Mesendoderm (in vitro differentiated cells): ENCODE measurements around the gene LCN6.
A peak's percentile ranks its signal among the peaks of the same experiment; 100 is the strongest.
"Not testable (repeated sequence)": the region's sequence is repeated elsewhere in the genome, so short reads cannot be mapped to it uniquely, and the experiment has no call there.

Experiments used
- DNase-seq: peaks from one replicate; pipeline ENCODE4 v3.0.0; 2013
- H2AK5ac ChIP-seq: 2 replicates; pipeline ENCODE4 v1.6.1; 2013; ENCODE audit warnings: low read length, inconsistent platforms
- H2BK120ac ChIP-seq: 2 replicates; pipeline ENCODE4 v1.6.1; 2013; ENCODE audit warnings: low read depth, mild to moderate bottlenecking, low read length, moderate library complexity, mixed read lengths
- H2BK15ac ChIP-seq: replicated peaks from 2 replicates; pipeline ENCODE4 v1.6.1; 2013; ENCODE audit warnings: low read depth, mild to moderate bottlenecking, moderate library complexity
- H2BK5ac ChIP-seq: 2 replicates; pipeline ENCODE4 v1.6.1; 2013; ENCODE audit warnings: low read length, inconsistent platforms
- H3K18ac ChIP-seq: 2 replicates; pipeline ENCODE4 v1.6.1; 2013; ENCODE audit warnings: mild to moderate bottlenecking, low read length, mixed read lengths
- H3K23ac ChIP-seq: one replicate; pipeline ENCODE4 v1.6.1; 2013; ENCODE audit warnings: low read length
- H3K27ac ChIP-seq: 2 replicates; pipeline ENCODE4 v1.5.1; 2013; ENCODE audit warnings: low read depth, mild to moderate bottlenecking, inconsistent platforms, low read length, moderate library complexity
- H3K27me3 ChIP-seq: 2 replicates; pipeline ENCODE4 v1.6.1; 2013; ENCODE audit warnings: low read length, control low read depth, mild to moderate bottlenecking, inconsistent platforms; ENCODE audit not compliant: insufficient read depth, poor library complexity
- H3K36me3 ChIP-seq: 2 replicates; pipeline ENCODE4 v1.6.1; 2013; ENCODE audit warnings: low read length, inconsistent platforms; ENCODE audit not compliant: control insufficient read depth, insufficient read depth
- H3K4ac ChIP-seq: one replicate; pipeline ENCODE4 v1.6.1; 2013; ENCODE audit warnings: low read depth, mild to moderate bottlenecking, low read length, moderate library complexity
- H3K4me1 ChIP-seq: 2 replicates; pipeline ENCODE4 v1.6.1; 2013; ENCODE audit warnings: low read depth, low read length, inconsistent platforms; ENCODE audit not compliant: control insufficient read depth
- H3K4me2 ChIP-seq: 2 replicates; pipeline ENCODE4 v1.6.1; 2013; ENCODE audit warnings: low read length
- H3K4me3 ChIP-seq: 2 replicates; pipeline ENCODE4 v1.5.1; 2013; ENCODE audit warnings: mild to moderate bottlenecking, low read length
- H3K56ac ChIP-seq: one replicate; pipeline ENCODE4 v1.6.1; 2013; ENCODE audit warnings: low read length
- H3K79me1 ChIP-seq: 2 replicates; pipeline ENCODE4 v1.6.1; 2013; ENCODE audit warnings: low read length, inconsistent platforms
- H3K79me2 ChIP-seq: 2 replicates; pipeline ENCODE4 v1.6.1; 2013; ENCODE audit warnings: mild to moderate bottlenecking, low read length; ENCODE audit not compliant: control insufficient read depth, insufficient read depth
- H3K9ac ChIP-seq: 2 replicates; pipeline ENCODE4 v1.6.1; 2013; ENCODE audit warnings: low read length, inconsistent platforms
- H4K5ac ChIP-seq: one replicate; pipeline ENCODE4 v1.6.1; 2013; ENCODE audit warnings: low read length
- H4K8ac ChIP-seq: one replicate; pipeline ENCODE4 v1.6.1; 2013; ENCODE audit warnings: low read depth, mild to moderate bottlenecking, control low read depth, low read length, moderate library complexity
- WGBS: extraction: QIAGEN DNeasy Blood & Tissue Kit; methylation state at CpG from one replicate; pipeline ENCODE4 v1.1.7; 2013; ENCODE audit warnings: low lambda C conversion rate, missing lambda C conversion rate; ENCODE audit not compliant: insufficient coverage; ENCODE audit errors: extremely low coverage; 5-methylcytosine and 5-hydroxymethylcytosine counted together

LCN6 gene

DNA sequence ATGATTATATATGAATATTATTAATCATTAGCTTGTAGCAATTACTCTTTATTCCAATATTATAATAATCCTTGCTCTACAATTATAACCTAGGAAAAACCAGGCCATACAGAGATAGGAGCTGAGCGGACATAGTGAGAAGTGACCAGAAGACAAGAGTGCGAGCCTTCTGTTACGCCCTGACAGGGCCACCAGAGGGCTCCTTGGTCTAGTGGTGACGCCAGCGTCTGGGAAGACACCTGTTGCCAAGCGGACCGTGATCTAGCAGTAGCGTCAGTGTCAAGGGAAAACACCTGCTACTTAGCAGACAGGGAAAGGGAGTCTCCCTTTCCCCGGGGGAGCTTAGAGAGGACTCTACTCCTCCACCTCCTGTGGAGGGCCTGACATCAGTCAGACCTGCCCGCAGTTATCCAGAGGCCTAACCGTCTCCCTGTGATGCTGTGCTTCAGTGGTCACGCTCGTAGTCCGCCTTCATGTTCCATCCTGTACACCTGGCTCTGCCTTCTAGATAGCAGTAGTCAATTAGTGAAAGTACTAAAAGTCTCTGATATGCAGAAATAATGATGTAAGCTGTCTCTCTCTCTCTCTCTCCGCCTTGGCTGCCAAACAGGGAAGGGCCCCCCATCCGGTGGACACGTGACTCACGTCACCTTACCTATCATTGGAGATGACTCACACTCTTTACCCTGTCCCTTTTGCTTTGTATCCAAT lies 18.2 kb upstream of the LCN6 start:
- H3K27me3 ChIP-seq, H4K5ac ChIP-seq, H3K18ac ChIP-seq, H3K79me1 ChIP-seq, H3K79me2 ChIP-seq, H3K4ac ChIP-seq, H2BK15ac ChIP-seq, H3K23ac ChIP-seq, H2AK5ac ChIP-seq, H3K9ac ChIP-seq, H3K56ac ChIP-seq, H3K4me2 ChIP-seq, H3K4me3 ChIP-seq, H3K27ac ChIP-seq, H4K8ac ChIP-seq, H2BK5ac ChIP-seq, H3K4me1 ChIP-seq, H2BK120ac ChIP-seq, H3K36me3 ChIP-seq: not testable (repeated sequence)
- peak; percentile 67 for DNase-seq
- no CpG with 5 or more reads among the region's 18 CpGs for WGBS

DNA sequence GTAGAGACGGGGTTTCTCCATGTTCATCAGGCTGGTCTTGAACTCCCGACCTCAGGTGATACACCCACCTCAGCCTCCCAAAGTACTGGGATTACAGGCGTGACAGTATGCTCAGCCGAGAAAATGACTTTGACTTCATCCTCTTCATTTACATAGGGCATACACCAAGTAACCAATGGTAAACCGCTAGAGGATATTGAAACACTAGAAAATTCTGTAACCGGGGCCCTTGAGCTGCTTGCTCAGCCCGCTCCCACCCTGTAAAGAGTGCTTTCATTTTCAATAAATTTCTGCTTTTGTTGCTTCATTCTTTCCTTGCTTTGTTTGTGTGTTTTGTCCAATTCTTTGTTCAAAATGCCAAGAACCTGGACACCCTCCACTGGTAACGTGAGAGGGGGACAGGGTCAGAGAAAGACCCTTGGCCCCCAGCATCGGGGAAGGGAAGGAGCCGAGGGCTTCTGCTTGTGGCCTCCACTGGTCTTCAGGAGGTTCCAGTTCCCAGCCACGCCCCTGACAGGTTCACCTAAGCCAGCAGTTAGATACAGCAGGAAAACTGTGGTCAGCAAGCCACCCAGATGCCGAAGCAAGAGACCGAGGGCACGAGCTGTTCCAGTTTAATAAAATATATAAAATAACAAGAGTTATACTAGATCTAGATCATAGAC lies 17.6 kb upstream of the LCN6 start:
- not testable (repeated sequence) for H3K4ac ChIP-seq, H3K79me2 ChIP-seq, H4K5ac ChIP-seq, H3K56ac ChIP-seq, H3K4me2 ChIP-seq, H3K18ac ChIP-seq, H3K27me3 ChIP-seq, H3K4me3 ChIP-seq, H3K27ac ChIP-seq, H3K9ac ChIP-seq, H3K23ac ChIP-seq, H2AK5ac ChIP-seq, DNase-seq, H2BK15ac ChIP-seq, H3K4me1 ChIP-seq, H2BK5ac ChIP-seq, H3K79me1 ChIP-seq, H2BK120ac ChIP-seq, H3K36me3 ChIP-seq, H4K8ac ChIP-seq
- WGBS: no CpG with 5 or more reads among the region's 14 CpGs

DNA sequence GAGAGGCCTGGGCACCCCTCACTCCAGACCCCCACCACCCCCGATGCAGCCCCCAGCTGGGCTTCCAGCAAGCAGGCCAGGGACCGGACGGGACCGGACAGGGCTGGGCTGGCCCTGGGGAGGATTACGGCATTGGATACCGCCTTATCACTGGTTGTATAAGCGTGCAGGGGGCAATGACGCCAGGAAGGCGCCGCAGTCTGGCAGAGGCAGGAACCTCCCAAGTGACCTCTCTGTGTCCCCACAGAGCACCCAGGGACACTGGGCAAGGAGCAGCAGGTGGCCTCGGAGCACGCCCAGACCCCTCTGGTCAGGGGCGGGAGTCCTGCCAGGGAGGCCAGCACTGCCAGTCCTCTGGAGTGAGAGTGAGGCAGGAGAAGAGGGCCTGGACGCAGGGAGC lies 16.7 kb upstream of the LCN6 start:
- H2BK5ac ChIP-seq: no peak overlapping the region
- no peak overlapping the region for H3K4me3 ChIP-seq
- no peaks in the 10 kb centered on the region for H3K36me3 ChIP-seq
- H2BK15ac ChIP-seq: no peak overlapping the region
- H2AK5ac ChIP-seq: no peak overlapping the region
- no peak overlapping the region for H3K56ac ChIP-seq
- no peak overlapping the region for H3K9ac ChIP-seq
- WGBS: no CpG with 5 or more reads among the region's 14 CpGs
- no peaks in the 10 kb centered on the region for H3K79me2 ChIP-seq
- H4K8ac ChIP-seq: no peak overlapping the region
- no peak overlapping the region for H3K23ac ChIP-seq
- no peaks in the 10 kb centered on the region for H3K4me1 ChIP-seq
- no peaks in the 10 kb centered on the region for H3K27me3 ChIP-seq
- no peak overlapping the region for H2BK120ac ChIP-seq
- H3K18ac ChIP-seq: no peak overlapping the region
- H3K4me2 ChIP-seq: no peak overlapping the region
- no peak for DNase-seq
- no peak overlapping the region for H3K4ac ChIP-seq
- no peak overlapping the region for H3K27ac ChIP-seq
- H3K79me1 ChIP-seq: no peaks in the 10 kb centered on the region
- H4K5ac ChIP-seq: no peak overlapping the region

DNA sequence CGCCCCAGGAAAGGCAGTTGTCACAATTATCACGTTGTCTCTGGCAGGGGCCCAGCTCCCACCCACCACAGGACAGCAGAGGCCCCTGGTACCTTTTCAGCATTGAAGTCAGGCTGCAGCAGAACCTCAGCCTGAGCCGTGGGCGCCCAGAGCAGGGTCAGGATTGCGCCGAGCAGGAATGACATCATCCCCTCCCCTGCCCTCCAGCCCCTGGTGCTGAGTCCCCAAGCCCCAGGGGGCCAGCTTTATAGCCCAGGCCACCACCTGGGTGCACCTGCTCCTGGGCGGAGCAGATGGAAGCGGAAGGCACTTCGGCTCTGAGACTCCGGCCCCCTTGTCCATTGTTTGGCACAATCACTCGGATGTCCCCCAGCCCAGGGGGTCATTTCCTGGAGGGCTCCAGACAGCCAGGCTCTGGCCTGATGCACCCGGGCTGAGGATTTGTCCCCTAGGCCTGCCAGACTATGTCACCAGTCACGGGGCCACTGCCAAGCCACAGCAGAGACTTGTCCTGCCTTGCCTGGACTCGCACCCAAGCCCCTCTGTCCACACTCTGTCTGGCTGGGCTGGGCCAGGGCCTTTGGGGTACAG lies 16.1 kb upstream of the LCN6 start, which contains the start of gene LCN15:
TSS of gene LCN15 (minus strand) at position 218 of the 591 bp plus-strand sequence. CDS start at position 188, 30 bp downstream.
- no peaks in the 10 kb centered on the region for H3K79me2 ChIP-seq

GRCh38 chr9:136763649-136764035 lies 15.3 kb upstream of the LCN6 start:
- WGBS: no CpG with 5 or more reads among the region's 14 CpGs

More for the DNA sequence above, 16.1 kb upstream of the LCN6 start, which contains the start of gene LCN15:
- Histone ChIP-seq H4K8ac (no peak within 1 kb of the TSS), H2BK120ac (no peak within 1 kb of the TSS), H2BK5ac (no peak within 1 kb of the TSS), H3K79me1 (no peaks in the 10 kb centered on the region), H3K4me1 (no peaks in the 10 kb centered on the region), H3K18ac (no peak within 1 kb of the TSS), H2BK15ac (no peak within 1 kb of the TSS), H3K27ac (no peak within 1 kb of the TSS), H2AK5ac (no peak within 1 kb of the TSS), H4K5ac (no peak within 1 kb of the TSS), H3K9ac (no peak within 1 kb of the TSS), H3K36me3 (no peaks in the 10 kb centered on the region), H3K4me3 (no peak within 1 kb of the TSS), H3K4me2 (no peak within 1 kb of the TSS), H3K4ac (no peak within 1 kb of the TSS), H3K27me3 (no peaks in the 10 kb centered on the region), H3K23ac (no peak within 1 kb of the TSS), H3K56ac (peak within 1 kb of the TSS; percentile 34)
- no CpG with 5 or more reads among the region's 14 CpGs for WGBS
- DNase-seq: no peak

More at GRCh38 chr9:136763649-136764035, 15.3 kb upstream of the LCN6 start:
- H3K4me3 ChIP-seq: no peak overlapping the region
- H3K79me1 ChIP-seq: no peaks in the 10 kb centered on the region
- no peak overlapping the region for H2AK5ac ChIP-seq
- H4K5ac ChIP-seq: no peak overlapping the region
- no peaks in the 10 kb centered on the region for H3K27me3 ChIP-seq
- no peak overlapping the region for H3K23ac ChIP-seq
- no peak overlapping the region for H2BK5ac ChIP-seq
- no peak overlapping the region for H2BK15ac ChIP-seq
- H3K36me3 ChIP-seq: no peaks in the 10 kb centered on the region
- H2BK120ac ChIP-seq: no peak overlapping the region
- H3K27ac ChIP-seq: no peak overlapping the region
- H3K4ac ChIP-seq: no peak overlapping the region
- H4K8ac ChIP-seq: no peak overlapping the region
- no peak overlapping the region for H3K4me2 ChIP-seq
- no peaks in the 10 kb centered on the region for H3K79me2 ChIP-seq
- H3K4me1 ChIP-seq: no peaks in the 10 kb centered on the region
- H3K56ac ChIP-seq: peak overlapping the region; percentile 34
- no peak overlapping the region for H3K9ac ChIP-seq
- no peak for DNase-seq
- H3K18ac ChIP-seq: no peak overlapping the region
